Uterus (tissue), 2 donors: Measurements from ENCODE around the gene IQGAP2.

Source experiments
- CTCF ChIP-seq, 4 experiments: fragments of 200-600 bp in 2 of 4; fragments of 450-650 bp in 2 of 4; sonication (generic) in 2 of 4; IDR thresholded peaks; one replicate each; pipeline ENCODE4 v1.5.1; 2016 to 2019; ENCODE audit warnings: antibody characterized with exemption in 4 of 4, mild to moderate bottlenecking in 2 of 4, moderate library complexity in 1 of 4
- POLR2A ChIP-seq, 2 donors: fragments of 450-650 bp; IDR thresholded peaks; one replicate each; pipeline ENCODE4 v1.6.1; 2016; ENCODE audit warnings: antibody characterized with exemption in 2 of 2, mild to moderate bottlenecking in 1 of 2, moderate library complexity in 1 of 2

GRCh38 chr5:76703707-76704106, 300.6 kb downstream of the IQGAP2 start:
- TF ChIP-seq CTCF (IDR thresholded peaks at IDR 0.05) (no peak), POLR2A (IDR thresholded peaks at IDR 0.05) (no peak)
